HEK293T (cell line): Measurements from ENCODE around the gene UQCR11.

Source experiments
- ARNT ChIP-seq: fragments of 450-650 bp; IDR thresholded peaks from 2 replicates; pipeline ENCODE4 v1.6.1; 2017; ENCODE audit warnings: mild to moderate bottlenecking
- BHLHE40 ChIP-seq: fragments of 450-650 bp; IDR thresholded peaks from 2 replicates; pipeline ENCODE4 v1.6.1; 2016; ENCODE audit warnings: mild to moderate bottlenecking, moderate library complexity, borderline replicate concordance
- FOXA1 ChIP-seq: fragments of 450-650 bp; IDR thresholded peaks from 2 replicates; pipeline ENCODE4 v1.6.1; 2016; ENCODE audit warnings: mild to moderate bottlenecking
- FOXM1 ChIP-seq: fragments of 450-650 bp; IDR thresholded peaks from 2 replicates; pipeline ENCODE4 v1.6.1; 2017; ENCODE audit warnings: mild to moderate bottlenecking, borderline replicate concordance
- HDGF ChIP-seq: fragments of 450-650 bp; IDR thresholded peaks from 2 replicates; pipeline ENCODE4 v1.6.1; 2017; ENCODE audit warnings: antibody characterized with exemption, borderline replicate concordance
- SUZ12 ChIP-seq: fragments of 450-650 bp; IDR thresholded peaks from 2 replicates; pipeline ENCODE4 v1.6.1; 2016; ENCODE audit warnings: mild to moderate bottlenecking
- ZNF384 ChIP-seq: fragments of 450-650 bp; IDR thresholded peaks from 2 replicates; pipeline ENCODE4 v1.6.1; 2016

DNA sequence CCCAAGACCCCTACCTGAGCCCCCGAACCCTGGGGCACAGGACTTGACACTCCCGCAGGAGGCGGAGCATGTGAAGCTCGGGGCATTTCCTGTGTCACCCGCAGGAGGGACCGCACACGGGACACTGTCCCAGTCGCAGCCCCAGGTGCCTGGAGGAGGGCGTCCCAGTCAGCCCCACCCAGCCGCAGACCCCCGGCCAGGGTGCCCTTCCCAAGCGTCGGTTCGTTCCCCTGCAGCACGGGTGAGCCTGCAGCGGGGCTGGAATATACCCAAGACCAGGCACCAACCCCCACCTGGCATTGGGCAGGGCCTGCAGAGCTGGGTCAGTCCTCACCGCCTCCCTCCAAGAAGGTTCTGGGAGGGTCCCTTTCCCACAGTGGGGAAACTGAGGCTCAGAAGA is 25.5 kb upstream of the UQCR11 start:
- no peak for TF ChIP-seq BHLHE40
- no peak for TF ChIP-seq FOXA1
- TF ChIP-seq HDGF: no peak
- TF ChIP-seq SUZ12: no peak
- TF ChIP-seq ZNF384: no peak
- TF ChIP-seq ARNT: no peak
- TF ChIP-seq FOXM1: no peak
